ENCODE results near the gene PLEKHH3.

PLEKHH3 gene

GRCh38 chr17:42677012-42677857 is 441 bp upstream of the PLEKHH3 start:
- Histone ChIP-seq H4K91ac (ENCODE audit: low read length) (no peak overlapping the region), H3K9ac (ENCODE audit: low read length) (peak overlapping the region; percentile 93), H3K27ac (ENCODE audit: low read length, poor library complexity, severe bottlenecking) (peak overlapping the region; percentile 78), H2BK15ac (ENCODE audit: low read depth, poor library complexity, severe bottlenecking) (no peak overlapping the region), H4K8ac (ENCODE audit: low read length) (peak overlapping the region; percentile 85), H2AK5ac (ENCODE audit: low read length, severe bottlenecking) (peak overlapping the region; percentile 74), H2BK12ac (ENCODE audit: low read length in 2 of 2) (peak overlapping the region; percentile 2 to 3), H2AFZ (ENCODE audit: low read depth, low read length) (no peak overlapping the region), H3K18ac (ENCODE audit: low read depth in 1 of 2, low read length in 2 of 2) (peak overlapping the region in 1 of 2 experiments; percentile 76), H3K4me1 (ENCODE audit: control insufficient read depth, insufficient read depth, low read depth, low read length) (peaks cover 50% of the 10 kb centered on the region), H3K14ac (ENCODE audit: low read length in 2 of 2) (no peak overlapping the region), H3K9me3 (ENCODE audit: control insufficient read depth, low read length) (no peaks in the 10 kb centered on the region), H3K27me3 (ENCODE audit: control insufficient read depth in 1 of 2, insufficient read depth in 1 of 2, low read length in 2 of 2) (no peaks in the 10 kb centered on the region), H3K4me2 (ENCODE audit: low read length, poor library complexity, severe bottlenecking) (peak overlapping the region; percentile 70), H3K79me1 (replicated peaks; ENCODE audit: low read length, poor library complexity, severe bottlenecking) (peaks cover 33% of the 10 kb centered on the region), H3K23ac (ENCODE audit: low read length in 2 of 2) (no peak overlapping the region), H2BK120ac (ENCODE audit: low read depth, low read length) (peak overlapping the region; percentile 19), H2BK5ac (ENCODE audit: low read depth, low read length, poor library complexity, severe bottlenecking) (peak overlapping the region; percentile 11), H3K4me3 (ENCODE audit: insufficient read depth in 1 of 2, low read depth in 1 of 2, low read length in 2 of 2) (peak overlapping the region; percentile 82 to 96), H3K4ac (ENCODE audit: low read depth in 1 of 2, low read length in 2 of 2) (peak overlapping the region; percentile 64 to 75), H3K36me3 (ENCODE audit: control insufficient read depth in 1 of 2, insufficient read depth in 2 of 2, low read depth in 1 of 2, low read length in 2 of 2) (peaks cover 13 to 21% of the 10 kb centered on the region in 2 experiments)
- DNase-seq = peak; percentile 100
- WGBS = 11% methylated on average over 28 of the region's 33 CpGs

GRCh38 chr17:42675965-42676423 is 800 bp downstream of the PLEKHH3 start:
- under 1% methylated on average over 35 of the region's 43 CpGs for WGBS
- H3K27me3 ChIP-seq (ENCODE audit: control insufficient read depth in 1 of 2, insufficient read depth in 1 of 2, low read length in 2 of 2) = no peaks in the 10 kb centered on the region
- H2BK15ac ChIP-seq (ENCODE audit: low read depth, poor library complexity, severe bottlenecking) = peak overlapping the region; percentile 74
- H2AFZ ChIP-seq (ENCODE audit: low read depth, low read length) = no peak overlapping the region
- H2BK120ac ChIP-seq (ENCODE audit: low read depth, low read length) = peak overlapping the region; percentile 0
- peak overlapping the region; percentile 35 to 98 for H3K4ac ChIP-seq (ENCODE audit: low read depth in 1 of 2, low read length in 2 of 2)
- peaks cover 40% of the 10 kb centered on the region for H3K79me1 ChIP-seq (replicated peaks; ENCODE audit: low read length, poor library complexity, severe bottlenecking)
- peak overlapping the region; percentile 61 for H2BK5ac ChIP-seq (ENCODE audit: low read depth, low read length, poor library complexity, severe bottlenecking)
- H3K36me3 ChIP-seq (ENCODE audit: control insufficient read depth in 1 of 2, insufficient read depth in 2 of 2, low read depth in 1 of 2, low read length in 2 of 2) = peaks cover 23 to 34% of the 10 kb centered on the region in 2 experiments
- peak overlapping the region; percentile 72 to 97 for H3K23ac ChIP-seq (ENCODE audit: low read length in 2 of 2)
- peak overlapping the region in 1 of 2 experiments; percentile 98 for H3K14ac ChIP-seq (ENCODE audit: low read length in 2 of 2)
- peak overlapping the region in 1 of 2 experiments; percentile 86 for H2BK12ac ChIP-seq (ENCODE audit: low read length in 2 of 2)
- peak overlapping the region; percentile 91 for H3K9ac ChIP-seq (ENCODE audit: low read length)
- peak overlapping the region; percentile 59 for H4K8ac ChIP-seq (ENCODE audit: low read length)
- H3K27ac ChIP-seq (ENCODE audit: low read length, poor library complexity, severe bottlenecking) = peak overlapping the region; percentile 73
- peak; percentile 79 for DNase-seq
- peaks cover 49% of the 10 kb centered on the region for H3K4me1 ChIP-seq (ENCODE audit: control insufficient read depth, insufficient read depth, low read depth, low read length)
- no peak overlapping the region for H2AK5ac ChIP-seq (ENCODE audit: low read length, severe bottlenecking)
- H4K91ac ChIP-seq (ENCODE audit: low read length) = peak overlapping the region; percentile 79
- H3K4me3 ChIP-seq (ENCODE audit: insufficient read depth in 1 of 2, low read depth in 1 of 2, low read length in 2 of 2) = peak overlapping the region; percentile 82 to 96
- no peaks in the 10 kb centered on the region for H3K9me3 ChIP-seq (ENCODE audit: control insufficient read depth, low read length)
- peak overlapping the region; percentile 91 to 97 for H3K18ac ChIP-seq (ENCODE audit: low read depth in 1 of 2, low read length in 2 of 2)
- peak overlapping the region; percentile 98 for H3K4me2 ChIP-seq (ENCODE audit: low read length, poor library complexity, severe bottlenecking)

GRCh38 chr17:42675348-42675964 is 1.3 kb downstream of the PLEKHH3 start:
- Histone ChIP-seq H2BK120ac (ENCODE audit: low read depth, low read length) (no peak overlapping the region), H4K8ac (ENCODE audit: low read length) (peak overlapping the region; percentile 59), H3K18ac (ENCODE audit: low read depth in 1 of 2, low read length in 2 of 2) (peak overlapping the region; percentile 91 to 97), H2BK5ac (ENCODE audit: low read depth, low read length, poor library complexity, severe bottlenecking) (no peak overlapping the region), H3K23ac (ENCODE audit: low read length in 2 of 2) (peak overlapping the region in 1 of 2 experiments; percentile 97), H3K9ac (ENCODE audit: low read length) (peak overlapping the region; percentile 91), H3K4ac (ENCODE audit: low read depth in 1 of 2, low read length in 2 of 2) (peak overlapping the region; percentile 35 to 50), H2BK15ac (ENCODE audit: low read depth, poor library complexity, severe bottlenecking) (peak overlapping the region; percentile 74), H3K4me2 (ENCODE audit: low read length, poor library complexity, severe bottlenecking) (peak overlapping the region; percentile 98), H3K36me3 (ENCODE audit: control insufficient read depth in 1 of 2, insufficient read depth in 2 of 2, low read depth in 1 of 2, low read length in 2 of 2) (peaks cover 28 to 39% of the 10 kb centered on the region in 2 experiments), H3K4me1 (ENCODE audit: control insufficient read depth, insufficient read depth, low read depth, low read length) (peaks cover 52% of the 10 kb centered on the region), H3K27ac (ENCODE audit: low read length, poor library complexity, severe bottlenecking) (no peak overlapping the region), H3K14ac (ENCODE audit: low read length in 2 of 2) (peak overlapping the region in 1 of 2 experiments; percentile 98), H3K79me1 (replicated peaks; ENCODE audit: low read length, poor library complexity, severe bottlenecking) (peaks cover 38% of the 10 kb centered on the region), H3K9me3 (ENCODE audit: control insufficient read depth, low read length) (no peaks in the 10 kb centered on the region), H3K27me3 (ENCODE audit: control insufficient read depth in 1 of 2, insufficient read depth in 1 of 2, low read length in 2 of 2) (no peaks in the 10 kb centered on the region), H3K4me3 (ENCODE audit: insufficient read depth in 1 of 2, low read depth in 1 of 2, low read length in 2 of 2) (peak overlapping the region; percentile 82 to 96), H2BK12ac (ENCODE audit: low read length in 2 of 2) (peak overlapping the region in 1 of 2 experiments; percentile 57), H2AK5ac (ENCODE audit: low read length, severe bottlenecking) (no peak overlapping the region), H4K91ac (ENCODE audit: low read length) (no peak overlapping the region), H2AFZ (ENCODE audit: low read depth, low read length) (no peak overlapping the region)
- 4% methylated on average over 6 of the region's 27 CpGs for WGBS
- no peak for DNase-seq
